GM18507 (cell line): Measurements from ENCODE around the gene SEC14L6.
"Not testable (repeated sequence)": the region's sequence is repeated elsewhere in the genome, so short reads cannot be mapped to it uniquely, and the experiment has no call there.

Experiments used
- DNase-seq: peaks from one replicate; pipeline ENCODE4 v3.0.0; 2011; ENCODE audit warnings: low read depth; ENCODE audit not compliant: insufficient read length; ENCODE audit errors: extremely low spot score
- FAIRE-seq: peaks from 2 replicates; lab custom pipeline; 2011; peaks lifted over from hg19 to GRCh38; lab: Jason Lieb, UNC

SEC14L6 gene

DNA sequence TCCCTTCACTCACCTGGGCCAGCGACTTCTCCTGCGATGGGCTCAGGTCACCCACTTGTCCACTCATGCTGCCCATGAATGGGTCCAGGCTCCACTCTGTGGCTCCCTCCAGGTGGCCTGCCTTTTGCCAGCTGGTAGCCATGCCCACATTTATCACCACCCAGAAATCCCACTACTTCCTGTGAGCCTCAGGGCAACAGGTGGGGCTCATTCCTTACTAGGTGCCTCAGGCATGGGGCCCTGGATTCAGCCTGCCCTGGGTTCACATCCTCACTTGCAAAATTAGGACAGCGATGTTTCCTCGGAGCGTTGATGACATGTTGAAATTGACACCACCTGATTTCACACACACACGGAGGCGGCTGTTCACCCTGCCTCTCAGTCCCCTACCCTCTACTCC is at the start of gene SEC14L6:
Gene SEC14L6, minus strand, starts transcription at position 126 of the 400 bp plus-strand sequence. Its CDS starts 59 bp downstream, at position 67.
- DNase-seq (no peak), FAIRE-seq (no peak)

DNA sequence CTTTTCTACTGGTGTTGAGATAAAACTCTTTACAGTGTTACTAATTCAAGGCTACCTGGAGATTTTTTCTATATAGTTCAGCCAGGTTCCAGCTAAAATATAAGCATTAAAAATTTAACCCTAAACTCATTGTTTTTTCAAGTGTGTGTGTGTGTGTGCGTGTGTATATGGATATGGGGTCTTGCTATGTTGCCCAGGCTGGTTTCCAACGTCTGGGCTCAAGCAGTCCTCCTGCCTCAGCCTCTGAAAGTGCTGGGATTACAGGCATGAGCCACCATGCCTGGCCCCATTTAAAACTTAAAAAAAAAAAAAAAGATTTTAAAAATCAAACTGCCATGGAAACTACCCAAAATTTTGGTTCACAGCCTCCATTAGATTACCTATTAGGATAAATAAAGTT is 49.7 kb upstream of the SEC14L6 start:
- no peak for DNase-seq
- FAIRE-seq, result no peak

DNA sequence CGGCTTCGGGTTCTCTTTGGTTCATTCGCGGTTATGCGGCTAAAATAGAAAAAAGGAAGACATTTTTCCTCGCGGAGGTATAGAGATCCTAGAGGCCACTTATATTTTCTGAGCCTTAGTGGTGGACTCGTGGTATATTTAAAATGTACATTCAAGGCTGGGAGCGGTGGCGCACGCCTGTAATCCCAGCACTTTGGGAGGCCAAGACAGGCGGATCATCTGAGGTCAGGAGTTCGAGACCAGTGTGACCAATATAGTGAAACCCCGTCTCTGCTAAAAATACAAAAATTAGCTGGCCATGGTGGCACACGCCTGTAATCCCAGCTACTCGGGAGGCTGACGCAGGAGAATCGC is 45.8 kb upstream of the SEC14L6 start:
- DNase-seq, FAIRE-seq: not testable (repeated sequence)

DNA sequence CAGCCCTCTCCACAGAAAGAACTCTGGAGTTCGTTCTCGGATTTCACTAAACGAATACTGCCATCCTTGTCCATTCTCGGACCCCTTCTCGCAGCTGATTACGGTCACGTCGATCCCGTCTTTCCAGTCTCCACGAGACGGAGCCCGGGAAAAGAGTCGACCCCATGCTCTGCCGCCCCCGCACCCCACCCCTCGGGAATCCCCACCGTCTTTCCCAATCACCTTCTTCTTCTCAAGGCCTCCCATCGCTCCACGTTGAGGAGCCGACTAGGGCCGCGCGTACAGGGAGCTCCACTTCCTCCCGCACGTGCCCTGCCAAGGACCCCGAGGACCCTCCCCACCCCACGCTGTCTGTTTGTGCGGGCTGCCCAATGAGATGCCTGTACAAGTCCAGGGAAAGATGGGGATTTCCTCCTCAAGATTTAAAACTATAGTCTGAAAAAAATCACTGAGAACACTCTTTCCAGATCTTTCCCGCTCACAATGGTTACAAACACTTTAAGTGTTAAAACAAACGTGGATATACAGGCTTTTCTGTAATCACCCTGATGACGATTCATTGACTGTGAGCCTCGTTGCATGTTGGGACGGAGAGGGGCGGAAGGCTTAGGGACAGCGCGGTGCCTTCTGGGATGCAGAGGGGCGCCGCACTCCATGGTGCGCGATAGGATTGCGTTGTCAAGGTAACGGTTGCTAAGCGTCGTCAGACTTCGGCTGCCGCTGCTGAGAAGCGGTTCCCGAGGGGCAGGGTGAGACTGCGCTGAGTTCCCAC is 45.2 kb upstream of the SEC14L6 start, which contains the start of gene PES1:
Gene PES1, minus strand, starts transcription at position 323 of the 772 bp plus-strand sequence. Its CDS starts 77 bp downstream, at position 246.
- DNase-seq, result peak; percentile 96
- peak; percentile 100 for FAIRE-seq

- no peak for FAIRE-seq
- no peak for DNase-seq
Observed at GRCh38 chr22:30591191-30591587, 44.6 kb upstream of the SEC14L6 start.

- no peak for DNase-seq
- no peak for FAIRE-seq
Observed at GRCh38 chr22:30586414-30586813, 39.9 kb upstream of the SEC14L6 start.

GRCh38 chr22:30584441-30584840 is 37.9 kb upstream of the SEC14L6 start:
- DNase-seq (no peak), FAIRE-seq (no peak)

- DNase-seq (no peak), FAIRE-seq (no peak)
Observed at GRCh38 chr22:30582788-30583545, 36.4 kb upstream of the SEC14L6 start.

GRCh38 chr22:30582051-30582450 is 35.5 kb upstream of the SEC14L6 start:
- DNase-seq, result no peak
- no peak for FAIRE-seq

DNA sequence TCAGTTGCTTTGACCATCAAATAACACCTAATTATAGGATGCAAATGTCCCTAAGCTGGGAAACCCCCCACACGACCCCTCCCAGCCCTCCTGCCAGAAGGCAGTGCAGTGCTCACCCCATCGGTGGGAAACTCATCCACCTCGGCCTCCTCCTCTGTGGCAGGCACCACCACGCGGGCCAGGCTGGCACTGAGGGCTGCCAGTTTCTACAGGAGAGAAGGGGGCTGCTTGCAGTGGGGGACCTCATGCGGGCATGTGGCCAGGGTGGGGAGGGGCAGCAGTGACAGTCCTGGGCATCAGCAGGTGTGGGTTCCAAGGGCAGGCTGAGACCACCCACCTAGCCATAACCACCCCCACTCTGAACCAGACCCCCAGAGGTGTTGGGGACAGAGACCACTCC is 34.4 kb upstream of the SEC14L6 start:
- FAIRE-seq, result no peak

DNA sequence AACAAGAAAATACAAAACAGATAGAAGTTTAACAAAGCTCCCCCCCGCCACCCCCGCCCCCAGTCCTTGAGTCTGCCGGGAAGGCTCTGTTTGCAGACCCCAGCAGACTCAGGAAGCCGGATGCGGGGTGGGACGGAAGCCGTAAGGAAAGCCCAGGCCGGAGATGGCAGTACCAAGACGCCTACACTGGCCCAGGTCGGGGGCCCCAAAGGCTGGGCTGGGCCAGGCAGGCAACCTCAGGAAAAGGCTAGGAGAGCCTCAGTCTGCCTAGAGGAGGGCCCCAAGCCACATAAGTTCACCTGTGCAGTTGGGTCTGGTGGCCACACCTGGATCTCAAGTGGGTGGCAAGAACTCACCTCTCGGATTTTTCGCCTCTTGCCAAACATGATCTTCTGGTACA is 31.9 kb upstream of the SEC14L6 start:
- no peak for DNase-seq
- FAIRE-seq, result no peak

More for the DNA sequence above, 34.4 kb upstream of the SEC14L6 start:
- no peak for DNase-seq

- DNase-seq, result no peak
- FAIRE-seq, result no peak
Observed at GRCh38 chr22:30575859-30576258, 29.3 kb upstream of the SEC14L6 start.

GRCh38 chr22:30574997-30575671 is 28.6 kb upstream of the SEC14L6 start:
- no peak for FAIRE-seq
- no peak for DNase-seq

DNA sequence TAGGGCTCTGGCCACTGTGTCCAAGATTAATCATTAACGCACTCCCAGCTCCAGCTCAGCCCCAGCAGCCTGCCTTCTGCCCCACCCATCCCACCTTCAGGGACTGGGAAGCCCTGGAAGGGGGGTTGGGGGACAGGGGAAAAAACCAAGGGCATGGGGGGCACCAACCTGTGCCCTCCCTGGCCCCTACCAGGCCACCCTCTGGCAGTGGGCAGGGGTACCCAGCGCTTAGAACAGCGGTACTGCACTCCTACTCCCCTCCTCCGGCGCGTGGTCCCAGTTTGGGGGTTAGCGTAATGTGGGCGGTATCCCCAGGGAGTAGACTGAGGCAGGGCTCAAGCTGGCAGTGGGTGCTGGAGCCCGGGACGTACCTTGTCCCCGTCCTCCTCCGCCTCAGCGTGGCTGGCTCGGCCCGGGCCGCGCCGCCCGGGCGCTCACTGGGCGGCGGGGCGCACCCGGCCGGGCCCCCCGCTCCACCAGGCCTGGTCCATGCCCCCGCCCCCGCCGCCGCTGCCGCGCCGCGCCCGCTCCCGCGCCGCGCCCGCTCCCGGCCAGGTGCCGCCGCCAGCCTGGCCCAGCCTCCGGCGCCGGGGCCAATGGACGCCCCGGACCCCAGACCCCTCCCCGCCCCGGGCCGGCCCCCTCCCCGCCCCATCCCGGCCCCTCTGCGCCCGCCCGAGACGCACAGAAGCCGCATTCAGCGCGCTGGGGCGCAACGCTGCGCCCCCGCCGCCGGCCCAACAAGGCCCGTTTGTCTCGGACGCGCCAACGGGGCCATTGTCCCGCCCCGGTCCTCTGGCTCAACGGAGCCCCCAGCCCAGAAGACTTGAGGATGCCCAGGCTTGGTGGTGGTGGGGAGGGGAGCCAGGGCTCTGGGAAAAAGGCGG is 27.8 kb upstream of the SEC14L6 start, which contains the start of gene GAL3ST1:
Gene GAL3ST1, minus strand, starts transcription at position 571 of the 887 bp plus-strand sequence. CDS start 17,273 bp downstream, outside the sequence.
- DNase-seq, result no peak
- FAIRE-seq, result no peak

DNA sequence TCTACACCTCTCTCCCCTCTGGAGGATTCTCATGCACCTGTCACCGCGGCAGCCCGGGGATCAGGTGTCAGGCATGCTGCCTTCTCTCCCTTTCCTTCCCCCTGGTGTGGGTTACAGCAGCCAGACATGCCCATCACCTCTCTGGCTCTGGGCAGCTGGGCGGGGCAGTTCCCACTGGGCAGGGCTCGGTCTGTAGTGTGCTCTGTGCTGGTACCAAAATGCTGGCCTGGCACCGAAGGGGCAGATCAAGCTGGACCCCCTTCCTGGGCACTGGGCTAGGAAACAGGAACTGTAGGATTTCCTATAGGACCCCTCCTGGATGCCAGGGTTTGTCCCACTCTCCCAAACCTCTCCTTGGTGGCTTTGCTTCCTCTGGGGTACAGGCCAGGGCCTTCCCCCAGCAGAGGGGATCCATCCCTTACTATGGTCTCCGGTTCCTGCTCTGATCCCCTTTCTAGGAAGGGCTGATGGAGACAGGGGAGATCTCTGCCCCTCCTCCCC is 27.1 kb upstream of the SEC14L6 start:
- FAIRE-seq (no peak), DNase-seq (no peak)

GRCh38 chr22:30572840-30573593 is 26.5 kb upstream of the SEC14L6 start:
- FAIRE-seq (no peak), DNase-seq (no peak)

DNA sequence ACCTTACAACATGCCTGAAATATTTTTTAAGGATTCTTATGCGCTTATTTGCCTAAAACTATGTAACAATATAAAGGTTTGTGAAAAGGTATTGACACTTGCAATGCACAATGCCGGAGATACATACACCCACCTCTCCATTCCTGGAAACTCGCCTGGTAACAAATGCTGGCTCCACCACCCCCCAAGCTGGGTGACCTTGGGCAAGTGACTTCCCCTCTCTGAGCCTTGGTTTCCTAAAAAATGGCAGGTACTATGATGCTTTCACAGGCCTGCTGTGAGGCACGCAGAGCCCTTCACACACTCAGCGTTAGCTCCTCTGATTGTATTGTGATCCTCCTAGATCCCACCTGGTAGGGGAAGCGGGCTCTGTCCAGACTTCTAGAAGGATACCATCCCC is 25.7 kb upstream of the SEC14L6 start:
- FAIRE-seq (no peak), DNase-seq (no peak)

DNA sequence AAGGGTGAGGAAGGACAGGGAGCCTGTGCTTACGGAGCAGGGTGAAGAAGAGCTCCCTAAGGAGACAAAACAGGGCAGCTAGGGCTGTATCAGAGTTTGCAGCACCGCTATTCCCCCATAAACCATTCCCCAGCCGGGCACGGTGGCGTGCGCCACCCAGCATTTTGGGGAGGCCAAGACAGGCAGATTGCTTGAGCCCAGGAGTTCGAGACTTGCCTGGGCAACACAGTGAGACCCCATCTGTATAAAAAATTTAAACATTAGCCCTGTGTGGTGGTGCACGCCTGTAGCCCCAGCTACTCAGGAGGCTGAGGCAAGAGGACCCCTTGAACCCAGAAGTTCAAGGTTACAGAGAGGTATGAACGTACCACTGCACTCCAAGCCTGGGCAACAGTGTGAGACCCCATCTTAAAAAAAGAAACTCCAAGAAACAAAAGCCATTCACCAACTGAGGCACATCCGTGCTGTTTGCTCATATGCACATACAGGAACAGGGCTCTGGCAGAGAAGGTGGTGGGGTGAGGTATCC is 23.2 kb upstream of the SEC14L6 start:
- FAIRE-seq, result no peak
- DNase-seq, result no peak
